Aorta (tissue), 5 donors: ENCODE data around the gene TMEFF2. TPM values are rescaled to one million over a fixed set of nuclear protein-coding genes. Genes with fewer than 3 reads are reported as not detected.

ENCODE experiments used
- ATAC-seq: fragments of 200-7000 bp; cut with Tn5 transposase; one replicate; pipeline ENCODE4 v1.9.1; 2022; ENCODE audit warnings: moderate library complexity; ENCODE audit not compliant: low FRiP score
- DNase-seq, 2 donors: peaks; one replicate each; pipeline ENCODE4 v3.0.0-alpha.2; 2020
- H3K27ac ChIP-seq, 2 donors: one replicate each; pipeline ENCODE4 v1.5.1; 2013; ENCODE audit warnings: low read length in 2 of 2, mild to moderate bottlenecking in 2 of 2, moderate library complexity in 2 of 2, control low read depth in 1 of 2, inconsistent platforms in 1 of 2, low read depth in 1 of 2
- H3K27me3 ChIP-seq, 2 donors: one replicate each; pipeline ENCODE4 v1.6.1; 2013; ENCODE audit warnings: control low read depth in 1 of 2, low read length in 1 of 2, mild to moderate bottlenecking in 1 of 2, moderate library complexity in 1 of 2; ENCODE audit not compliant: insufficient read depth in 2 of 2, control insufficient read depth in 1 of 2
- H3K36me3 ChIP-seq, 2 donors: one replicate each; pipeline ENCODE4 v1.6.1; 2013; ENCODE audit warnings: control low read depth in 1 of 2, low read length in 1 of 2, mild to moderate bottlenecking in 1 of 2; ENCODE audit not compliant: insufficient read depth in 2 of 2, control insufficient read depth in 1 of 2
- H3K4me1 ChIP-seq, 2 donors: one replicate each; pipeline ENCODE4 v1.6.1; 2013; ENCODE audit warnings: low read length in 2 of 2, control low read depth in 1 of 2, mild to moderate bottlenecking in 1 of 2, moderate library complexity in 1 of 2; ENCODE audit not compliant: insufficient read depth in 2 of 2, control insufficient read depth in 1 of 2
- H3K4me3 ChIP-seq, 2 donors: one replicate each; pipeline ENCODE4 v1.5.1; 2013; ENCODE audit warnings: low read length in 2 of 2, control low read depth in 1 of 2, mild to moderate bottlenecking in 1 of 2
- H3K9me3 ChIP-seq: one replicate; pipeline ENCODE4 v1.6.1; 2013; ENCODE audit warnings: mild to moderate bottlenecking, low read length; ENCODE audit not compliant: control insufficient read depth
- WGBS, 2 donors: extraction: QIAGEN DNeasy Blood & Tissue Kit; methylation state at CpG; one replicate each; pipeline ENCODE4 v1.1.7; 2013; 5-methylcytosine and 5-hydroxymethylcytosine counted together
- intact Hi-C, 2 donors: fragments of 100-400 bp; cut with DNase I; formaldehyde crosslinking; loops; one replicate each; pipeline versions ENCODE4 v1.14.2 to v1.15.0; 2022
- polyA plus RNA-seq, 2 donors: library from polyadenylated mRNA; stranded (reverse); fragments of 200-250 nt; gene quantifications; one replicate each; pipeline ENCODE4 v1.2.3, GENCODE V29; 2013
- total RNA-seq, 2 donors: library from RNA; stranded (reverse); fragmentation: NEBNext Ultra II Directional; extraction: Animal tissue kit (Norgen Biotek cat#: 25700); gene quantifications; one replicate each; pipeline ENCODE4 v1.2.1, GENCODE V29; 2021
- donor health status: healthy with polysubstance abuse.
- donor health status: Bipolar disorder and iron deficiency.
- donor health status: DM: no; HTN: no; CAD: no.
- donor health status: DM: no; HTN: no; CAD: no.
- donor health status: DM: yes; HTN: yes; CAD: no.

Gene TMEFF2
- total and polyA plus RNA-seq, 4 donors, result 0.12 TPM; not detected in 3

DNA sequence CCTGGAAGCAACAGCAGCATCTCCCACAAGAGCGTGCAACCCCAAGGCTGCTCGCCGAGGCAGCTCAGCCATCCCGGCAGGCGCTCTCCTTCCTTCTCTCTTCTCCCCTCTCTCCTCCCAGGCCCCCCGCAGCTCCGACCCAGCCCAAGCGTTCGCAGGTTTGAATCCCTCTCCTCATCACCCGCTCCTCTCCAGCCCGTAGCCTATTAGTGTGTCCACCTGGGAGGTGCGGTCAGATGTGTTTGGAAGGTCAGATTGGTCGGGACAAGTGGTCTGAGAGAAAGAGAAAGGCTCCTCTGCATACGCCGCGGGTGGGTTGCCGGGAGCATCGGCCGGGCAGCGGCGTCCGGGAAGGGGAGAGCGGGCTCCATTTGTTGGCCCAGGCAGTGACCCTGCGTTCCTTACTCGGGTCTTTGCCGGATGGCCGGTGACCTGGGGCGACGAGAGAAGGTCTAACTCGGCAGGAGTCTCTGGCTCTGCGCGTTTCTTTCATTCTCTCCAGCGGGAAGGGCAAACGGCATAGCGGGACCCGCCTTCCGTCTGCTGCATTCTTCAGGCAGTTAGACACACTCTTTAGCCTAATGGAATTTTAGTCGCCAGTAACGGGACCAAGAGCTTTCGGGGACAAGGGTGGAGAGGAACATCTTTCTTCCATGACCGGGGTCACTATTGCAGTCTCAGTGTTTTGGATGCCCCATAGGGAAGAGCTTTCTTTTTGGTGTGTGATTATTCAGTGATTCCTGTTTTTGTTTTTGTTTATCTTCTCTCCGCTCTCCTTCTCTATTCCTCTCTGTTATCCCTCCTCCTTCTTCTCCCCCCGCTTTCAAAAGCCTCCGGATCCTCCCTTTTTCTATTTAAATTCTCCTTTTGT is 1.1 kb upstream of the TMEFF2 start:
- WGBS, 2 donors, result 1% methylated on average over 43 to 44 of the region's 44 CpGs
- Histone ChIP-seq H3K36me3 (no peaks in the 10 kb centered on the region), H3K27ac (no peak overlapping the region), H3K27me3 (no peaks in the 10 kb centered on the region), H3K9me3 (no peaks in the 10 kb centered on the region), H3K4me3 (peak overlapping the region; percentile 18 to 48), H3K4me1 (no peaks in the 10 kb centered on the region)
- ATAC-seq, result peak; percentile 13
- DNase-seq, result peak; percentile 34 to 72
- intact Hi-C loops, result loop anchor here in 1 of 2 donors (10.0 kb wide), 1 partner anchor 89 kb away; no protein-coding TSS in a partner anchor

DNA sequence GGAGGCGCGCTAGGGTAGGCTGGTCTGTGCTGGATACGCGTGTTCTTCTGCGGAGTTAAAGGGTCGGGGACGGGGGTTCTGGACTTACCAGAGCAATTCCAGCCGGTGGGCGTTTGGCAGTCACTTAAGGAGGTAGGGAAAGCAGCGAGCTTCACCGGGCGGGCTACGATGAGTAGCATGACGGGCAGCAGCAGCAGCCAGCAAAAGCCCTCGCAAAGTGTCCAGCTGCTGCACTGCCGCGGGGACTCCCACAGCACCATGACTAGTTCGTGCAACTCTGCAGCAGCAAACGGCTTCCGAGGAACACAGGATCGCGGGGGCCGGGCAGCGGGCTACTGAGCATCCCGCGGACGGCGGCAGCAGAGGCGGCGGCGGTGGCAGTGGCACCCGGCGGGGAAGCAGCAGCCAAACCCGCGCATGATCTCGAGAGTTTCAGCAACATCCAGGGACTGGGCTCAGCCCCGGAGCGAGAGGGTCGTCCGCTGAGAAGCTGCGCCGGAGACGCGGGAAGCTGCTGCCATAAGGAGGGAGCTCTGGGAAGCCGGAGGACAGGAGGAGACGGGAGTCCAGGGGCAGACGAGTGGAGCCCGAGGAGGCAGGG is 368 bp downstream of the TMEFF2 start:
- ATAC-seq, result peak; percentile 67
- Histone ChIP-seq H3K36me3 (no peaks in the 10 kb centered on the region), H3K27ac (no peak overlapping the region), H3K4me3 (peak overlapping the region; percentile 8 to 9), H3K9me3 (no peaks in the 10 kb centered on the region), H3K4me1 (no peaks in the 10 kb centered on the region), H3K27me3 (no peaks in the 10 kb centered on the region)
- 1 to 2% methylated on average over 48 of the region's 48 CpGs for WGBS, 2 donors
- peak; percentile 39 to 79 for DNase-seq
- intact Hi-C loops, result loop anchor here in 1 of 2 donors (10.0 kb wide), 1 partner anchor 90 kb away; no protein-coding TSS in a partner anchor

DNA sequence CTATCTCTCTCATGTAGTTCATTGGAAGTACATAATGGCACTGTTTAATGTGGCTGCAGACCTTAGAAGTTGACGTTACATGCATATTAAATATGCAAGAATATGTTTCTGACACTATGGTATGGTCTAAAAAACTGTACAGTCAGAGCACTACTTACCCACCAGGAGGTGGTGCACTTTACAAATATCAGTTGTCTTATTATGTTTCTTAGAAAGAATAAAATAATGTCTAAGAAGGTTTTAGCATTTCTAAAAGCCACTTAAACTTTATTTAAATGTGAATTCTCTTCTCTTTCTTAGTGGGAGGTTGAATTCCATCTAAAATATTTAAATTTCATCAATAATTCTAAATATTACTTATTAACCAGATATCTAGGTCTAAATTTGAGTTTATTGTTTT is 4.3 kb downstream of the TMEFF2 start:
- WGBS, 2 donors, result 37 to 51% methylated on average over 1 of the region's 1 CpG
- DNase-seq (no peak), ATAC-seq (no peak)
- H3K9me3 ChIP-seq, result no peaks in the 10 kb centered on the region
- no peaks in the 10 kb centered on the region for H3K36me3 ChIP-seq
- H3K27ac ChIP-seq, result no peak overlapping the region
- no peaks in the 10 kb centered on the region for H3K4me1 ChIP-seq
- no peak overlapping the region for H3K4me3 ChIP-seq
- H3K27me3 ChIP-seq, result peaks cover 0 to 3% of the 10 kb centered on the region in 2 donors
- intact Hi-C loops, result loop anchor here in 1 of 2 donors (10.0 kb wide), 1 partner anchor 94 kb away; no protein-coding TSS in a partner anchor

DNA sequence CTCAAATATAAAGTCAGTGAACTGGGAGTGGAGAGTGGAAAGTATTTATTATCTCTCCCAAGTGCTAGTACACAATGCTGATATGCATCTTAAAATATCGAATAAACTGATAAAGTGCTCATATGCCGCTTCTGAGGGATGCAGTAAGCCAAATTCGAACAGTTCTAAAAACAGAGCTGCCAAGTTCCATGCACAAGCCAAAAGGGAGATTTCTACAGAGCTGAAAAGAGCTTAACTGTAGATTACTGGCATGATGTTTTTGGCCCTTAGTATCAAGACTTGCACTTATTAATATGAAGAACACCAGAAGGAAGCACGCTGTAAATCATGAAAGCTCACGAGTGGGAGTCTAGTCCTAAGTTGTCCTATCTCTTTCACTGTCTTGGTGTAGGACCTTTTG is 7.9 kb downstream of the TMEFF2 start:
- Histone ChIP-seq H3K4me1 (no peaks in the 10 kb centered on the region), H3K36me3 (no peaks in the 10 kb centered on the region), H3K27me3 (peaks cover 0 to 3% of the 10 kb centered on the region in 2 donors), H3K27ac (no peak overlapping the region), H3K4me3 (no peak overlapping the region), H3K9me3 (no peaks in the 10 kb centered on the region)
- no peak for DNase-seq
- 12 to 17% methylated on average over 5 of the region's 5 CpGs for WGBS, 2 donors
- no peak for ATAC-seq
- intact Hi-C loops, result no loop called here

DNA sequence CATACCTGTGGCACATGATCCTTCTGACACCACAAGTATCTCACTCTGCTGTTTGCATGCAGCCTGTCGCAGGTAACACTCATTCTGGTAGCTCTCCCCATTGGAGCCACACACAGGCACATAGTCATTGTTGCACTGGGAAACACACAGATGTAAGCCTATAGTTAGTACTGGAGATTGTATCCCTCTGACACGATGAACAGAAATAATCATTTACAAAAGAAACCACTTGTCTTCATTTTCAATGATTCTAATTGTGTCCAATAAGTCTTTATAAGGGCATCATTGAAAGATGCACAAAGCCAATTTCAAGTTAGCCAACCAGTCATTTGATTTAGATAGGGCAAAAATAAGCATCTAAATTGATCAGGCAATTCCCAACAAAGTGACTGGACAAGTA is 10.4 kb downstream of the TMEFF2 start:
- H3K36me3 ChIP-seq, result no peaks in the 10 kb centered on the region
- 94 to 96% methylated on average over 2 of the region's 2 CpGs for WGBS, 2 donors
- ATAC-seq (no peak), DNase-seq (no peak)
- peaks cover 0 to 3% of the 10 kb centered on the region in 2 donors for H3K27me3 ChIP-seq
- H3K4me1 ChIP-seq, result no peaks in the 10 kb centered on the region
- H3K4me3 ChIP-seq, result no peak overlapping the region
- intact Hi-C loops, result no loop called here
- no peak overlapping the region for H3K27ac ChIP-seq
- H3K9me3 ChIP-seq, result no peaks in the 10 kb centered on the region

DNA sequence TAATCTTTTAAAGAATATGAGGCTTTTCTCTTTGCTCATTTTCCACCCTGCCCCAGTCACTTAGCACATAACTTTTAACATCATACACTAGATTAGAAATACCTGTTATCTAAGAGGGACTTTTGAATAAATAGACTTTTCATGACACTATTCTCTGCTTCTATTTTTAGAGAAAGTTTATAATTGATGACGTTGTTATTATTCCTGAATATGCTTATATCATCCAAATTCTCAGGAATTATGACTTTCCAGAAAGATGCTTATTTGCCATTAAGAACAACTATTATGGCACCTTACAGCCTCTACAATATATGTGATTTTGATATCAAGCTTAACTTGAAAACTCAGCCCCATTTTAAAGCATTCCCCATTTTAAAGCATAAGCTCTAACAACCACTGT is 11.4 kb downstream of the TMEFF2 start:
- Histone ChIP-seq H3K4me3 (no peak overlapping the region), H3K36me3 (no peaks in the 10 kb centered on the region), H3K27ac (no peak overlapping the region), H3K4me1 (no peaks in the 10 kb centered on the region), H3K9me3 (no peaks in the 10 kb centered on the region), H3K27me3 (peaks cover 0 to 2% of the 10 kb centered on the region in 2 donors)
- DNase-seq (no peak), ATAC-seq (no peak)
- intact Hi-C loops, result no loop called here
- WGBS, 2 donors, result 64% methylated on average over 1 of the region's 1 CpG

DNA sequence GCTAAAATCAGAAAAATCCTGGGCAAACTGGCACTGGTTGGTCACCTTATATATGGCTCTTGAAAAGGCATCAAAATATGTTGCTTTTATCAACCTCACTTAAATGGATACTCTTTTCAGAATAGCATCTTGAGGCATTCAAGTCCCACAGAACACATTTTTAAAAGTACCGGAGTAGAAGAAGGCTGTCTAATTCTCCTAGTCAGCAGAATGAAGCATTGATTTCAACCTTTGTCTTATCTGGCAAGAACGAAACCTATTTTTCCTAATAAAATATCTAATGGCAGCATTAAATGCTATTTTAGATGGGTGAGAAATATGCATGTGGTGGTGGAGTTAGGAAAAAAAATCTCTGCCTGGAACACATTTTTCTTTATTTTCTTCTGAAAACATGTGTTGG is 27.8 kb downstream of the TMEFF2 start:
- intact Hi-C loops, result no loop called here
- ATAC-seq, result no peak
- DNase-seq, result no peak
- 56 to 78% methylated on average over 2 of the region's 2 CpGs for WGBS, 2 donors
- H3K4me3 ChIP-seq, result no peak overlapping the region
- H3K4me1 ChIP-seq, result no peaks in the 10 kb centered on the region
- H3K9me3 ChIP-seq, result no peaks in the 10 kb centered on the region
- no peaks in the 10 kb centered on the region for H3K27me3 ChIP-seq
- H3K36me3 ChIP-seq, result no peaks in the 10 kb centered on the region
- H3K27ac ChIP-seq, result no peak overlapping the region

DNA sequence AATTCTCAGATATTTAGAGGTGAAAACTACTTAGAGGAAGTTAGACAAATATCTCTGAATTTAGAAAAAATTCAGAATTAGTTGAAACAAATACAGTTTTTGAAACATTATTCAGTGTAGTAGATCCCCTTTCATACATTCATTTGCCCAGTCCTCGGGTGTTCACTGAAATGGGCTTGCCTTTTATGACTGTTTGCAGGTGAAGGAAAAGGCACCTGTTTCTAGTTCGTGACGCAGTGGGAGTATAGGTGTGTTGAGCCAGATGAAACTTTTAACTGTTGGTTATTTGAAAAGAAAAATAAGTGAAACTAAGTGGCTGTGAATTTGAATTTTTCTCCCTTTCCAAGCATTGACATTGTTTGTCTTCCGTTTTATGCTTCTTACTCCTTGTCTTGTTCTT is 28.9 kb downstream of the TMEFF2 start:
- no peaks in the 10 kb centered on the region for H3K9me3 ChIP-seq
- no peak overlapping the region for H3K4me3 ChIP-seq
- intact Hi-C loops, result no loop called here
- no peaks in the 10 kb centered on the region for H3K27me3 ChIP-seq
- WGBS, 2 donors, result 76 to 94% methylated on average over 4 of the region's 4 CpGs
- no peak overlapping the region for H3K27ac ChIP-seq
- no peaks in the 10 kb centered on the region for H3K36me3 ChIP-seq
- no peak for DNase-seq
- ATAC-seq, result no peak
- H3K4me1 ChIP-seq, result no peaks in the 10 kb centered on the region
